Activated naive CD8-positive, alpha-beta T cell treated with anti-CD3 and anti-CD28 coated beads, Interleukin-2, amount 10 ng/mL, durations not matched to agents 7 days and 5 days (primary cell): ENCODE results near the gene PAX1. TPM values are rescaled to one million over a fixed set of nuclear protein-coding genes. Genes with fewer than 3 reads are reported as not detected.
A peak's percentile ranks its signal among the peaks of the same experiment; 100 is the strongest.

ENCODE experiments used
- ATAC-seq: fragments of 150-1000 bp; cut with Tn5 transposase; one replicate; pipeline ENCODE4 v1.10.0; 2021; ENCODE audit warnings: low read depth, moderate library complexity
- POLR2A ChIA-PET: fragments of 350-600 bp; sonication (Branson Sonifier 250); formaldehyde crosslinking; loops from one replicate; lab custom pipeline; 2021; ENCODE audit warnings: antibody characterized with exemption; lab: Charles Lee
- DNase-seq: peaks from one replicate; pipeline ENCODE4 v3.0.0; 2021
- H3K27ac Mint-ChIP-seq: one replicate; pipeline ENCODE4 v1.8.0; 2022; ENCODE audit warnings: mild to moderate bottlenecking, mixed read lengths
- H3K27me3 Mint-ChIP-seq: one replicate; pipeline ENCODE4 v1.8.0; 2022; ENCODE audit warnings: mild to moderate bottlenecking, moderate library complexity, mixed read lengths
- H3K36me3 Mint-ChIP-seq: one replicate; pipeline ENCODE4 v1.8.0; 2021; ENCODE audit warnings: mild to moderate bottlenecking, mixed read lengths
- H3K4me1 Mint-ChIP-seq: one replicate; pipeline ENCODE4 v1.8.0; 2021; ENCODE audit warnings: mixed read lengths
- H3K4me3 Mint-ChIP-seq: one replicate; pipeline ENCODE4 v1.8.0; 2022; ENCODE audit warnings: mild to moderate bottlenecking, moderate library complexity, mixed read lengths
- H3K9me3 Mint-ChIP-seq: one replicate; pipeline ENCODE4 v1.8.0; 2021; ENCODE audit warnings: mixed read lengths
- total RNA-seq, 2 experiments: library from RNA; stranded (reverse); gene quantifications; one replicate each; pipeline ENCODE4 v1.2.3, GENCODE V29; 2021

Gene PAX1
- total RNA-seq, 2 experiments from 2014 or later = not detected

GRCh38 chr20:21685981-21686380, 19.5 kb upstream of the PAX1 start:
- H3K9me3 Mint-ChIP-seq = no peaks in the 10 kb centered on the region
- DNase-seq (no peak), ATAC-seq (no peak)
- H3K27me3 Mint-ChIP-seq = peaks cover 6% of the 10 kb centered on the region
- H3K36me3 Mint-ChIP-seq = no peaks in the 10 kb centered on the region
- H3K4me3 Mint-ChIP-seq = no peak overlapping the region
- POLR2A ChIA-PET = no interaction called here
- no peak overlapping the region for H3K27ac Mint-ChIP-seq
- H3K4me1 Mint-ChIP-seq = no peaks in the 10 kb centered on the region

- no peak overlapping the region for H3K4me3 Mint-ChIP-seq
- no peaks in the 10 kb centered on the region for H3K36me3 Mint-ChIP-seq
- H3K9me3 Mint-ChIP-seq = no peaks in the 10 kb centered on the region
- peaks cover 14% of the 10 kb centered on the region for H3K27me3 Mint-ChIP-seq
- no peak overlapping the region for H3K27ac Mint-ChIP-seq
- ATAC-seq = no peak
- DNase-seq = no peak
- POLR2A ChIA-PET = no interaction called here
- no peaks in the 10 kb centered on the region for H3K4me1 Mint-ChIP-seq
These were observed 12.1 kb upstream of the PAX1 start for GRCh38 chr20:21693322-21693721.

GRCh38 chr20:21698494-21699215, 6.8 kb upstream of the PAX1 start:
- POLR2A ChIA-PET = no interaction called here
- ATAC-seq = no peak
- Mint-ChIP-seq H3K9me3 (no peaks in the 10 kb centered on the region), H3K4me1 (peaks cover under 1% of the 10 kb centered on the region), H3K27me3 (peaks cover 61% of the 10 kb centered on the region), H3K4me3 (no peak overlapping the region), H3K27ac (no peak overlapping the region), H3K36me3 (no peaks in the 10 kb centered on the region)
- DNase-seq = no peak

- no peaks in the 10 kb centered on the region for H3K9me3 Mint-ChIP-seq
- POLR2A ChIA-PET = no interaction called here
- DNase-seq (no peak), ATAC-seq (no peak)
- H3K27me3 Mint-ChIP-seq = peaks cover 67% of the 10 kb centered on the region
- peaks cover 2% of the 10 kb centered on the region for H3K4me1 Mint-ChIP-seq
- no peak overlapping the region for H3K4me3 Mint-ChIP-seq
- H3K27ac Mint-ChIP-seq = no peak overlapping the region
- no peaks in the 10 kb centered on the region for H3K36me3 Mint-ChIP-seq
These were observed 6.3 kb upstream of the PAX1 start for GRCh38 chr20:21699216-21699508.

GRCh38 chr20:21701171-21701876, 4.1 kb upstream of the PAX1 start:
- Mint-ChIP-seq H3K4me1 (peaks cover 5% of the 10 kb centered on the region), H3K4me3 (peak overlapping the region; percentile 29), H3K9me3 (no peaks in the 10 kb centered on the region)

GRCh38 chr20:21702016-21702415, 3.4 kb upstream of the PAX1 start:
- H3K9me3 Mint-ChIP-seq = no peaks in the 10 kb centered on the region
- no peak overlapping the region for H3K27ac Mint-ChIP-seq
- H3K36me3 Mint-ChIP-seq = peaks cover 1% of the 10 kb centered on the region
- H3K4me1 Mint-ChIP-seq = peaks cover 5% of the 10 kb centered on the region
- DNase-seq (no peak), ATAC-seq (no peak)
- POLR2A ChIA-PET = no interaction called here
- H3K4me3 Mint-ChIP-seq = no peak overlapping the region
- peaks cover 84% of the 10 kb centered on the region for H3K27me3 Mint-ChIP-seq

More at GRCh38 chr20:21701171-21701876, 4.1 kb upstream of the PAX1 start:
- Mint-ChIP-seq H3K36me3 (peaks cover 1% of the 10 kb centered on the region), H3K27ac (no peak overlapping the region), H3K27me3 (peaks cover 79% of the 10 kb centered on the region)
- no peak for ATAC-seq
- POLR2A ChIA-PET = no interaction called here
- no peak for DNase-seq

GRCh38 chr20:21702553-21703470, 2.7 kb upstream of the PAX1 start:
- Mint-ChIP-seq H3K4me1 (peaks cover 5% of the 10 kb centered on the region), H3K27me3 (peaks cover 86% of the 10 kb centered on the region), H3K4me3 (no peak overlapping the region), H3K27ac (no peak overlapping the region), H3K36me3 (peaks cover 1% of the 10 kb centered on the region), H3K9me3 (peaks cover 1% of the 10 kb centered on the region)
- DNase-seq (peak; percentile 52), ATAC-seq (no peak)
- POLR2A ChIA-PET = no interaction called here

- H3K4me1 Mint-ChIP-seq = peaks cover 5% of the 10 kb centered on the region
- peaks cover 88% of the 10 kb centered on the region for H3K27me3 Mint-ChIP-seq
- ATAC-seq (no peak), DNase-seq (no peak)
- POLR2A ChIA-PET = no interaction called here
- H3K9me3 Mint-ChIP-seq = peaks cover 1% of the 10 kb centered on the region
- H3K27ac Mint-ChIP-seq = peak overlapping the region; percentile 76
- peaks cover 1% of the 10 kb centered on the region for H3K36me3 Mint-ChIP-seq
- no peak overlapping the region for H3K4me3 Mint-ChIP-seq
These were observed 1.6 kb upstream of the PAX1 start for GRCh38 chr20:21703717-21704407.

GRCh38 chr20:21704408-21705385, 767 bp upstream of the PAX1 start:
- H3K4me3 Mint-ChIP-seq = peak overlapping the region; percentile 14
- ATAC-seq (no peak), DNase-seq (no peak)
- peaks cover 1% of the 10 kb centered on the region for H3K9me3 Mint-ChIP-seq
- peaks cover 1% of the 10 kb centered on the region for H3K36me3 Mint-ChIP-seq
- H3K27me3 Mint-ChIP-seq = peaks cover 86% of the 10 kb centered on the region
- peak overlapping the region; percentile 63 for H3K27ac Mint-ChIP-seq
- peaks cover 5% of the 10 kb centered on the region for H3K4me1 Mint-ChIP-seq
- POLR2A ChIA-PET = no interaction called here

- no peak overlapping the region for H3K27ac Mint-ChIP-seq
- H3K4me3 Mint-ChIP-seq = no peak overlapping the region
- H3K27me3 Mint-ChIP-seq = peaks cover 81% of the 10 kb centered on the region
- H3K4me1 Mint-ChIP-seq = peaks cover 5% of the 10 kb centered on the region
- peaks cover 1% of the 10 kb centered on the region for H3K9me3 Mint-ChIP-seq
- POLR2A ChIA-PET = no interaction called here
- DNase-seq (no peak), ATAC-seq (no peak)
- H3K36me3 Mint-ChIP-seq = peaks cover 1% of the 10 kb centered on the region
These were observed 1.1 kb downstream of the PAX1 start for GRCh38 chr20:21706261-21707195.

- H3K27me3 Mint-ChIP-seq = peaks cover 74% of the 10 kb centered on the region
- peaks cover 5% of the 10 kb centered on the region for H3K4me1 Mint-ChIP-seq
- H3K4me3 Mint-ChIP-seq = no peak overlapping the region
These were observed 1.8 kb downstream of the PAX1 start for GRCh38 chr20:21707267-21707666.

More at GRCh38 chr20:21707267-21707666, 1.8 kb downstream of the PAX1 start:
- ATAC-seq (no peak), DNase-seq (no peak)
- H3K9me3 Mint-ChIP-seq = peaks cover 1% of the 10 kb centered on the region
- POLR2A ChIA-PET = no interaction called here
- peak overlapping the region; percentile 32 for H3K27ac Mint-ChIP-seq
- H3K36me3 Mint-ChIP-seq = peaks cover 1% of the 10 kb centered on the region
